ENCODE results near the gene SPTSSA.
"Not testable (repeated sequence)": the region's sequence is repeated elsewhere in the genome, so short reads cannot be mapped to it uniquely, and the experiment has no call there.

Gene SPTSSA

GRCh38 chr14:34433957-34434356 is 28.1 kb downstream of the SPTSSA start:
- in situ Hi-C loops (cut with MboI; ENCODE audit: low sequenced_read_pairs, unreplicated experiment), result no loop called here
- no peak for TF ChIP-seq CTCF (IDR thresholded peaks at IDR 0.05; ENCODE audit: borderline replicate concordance, control extremely low read depth, extremely low read depth, insufficient read depth, missing control alignments)
- DNase-seq (ENCODE audit: low spot score), result no peak

GRCh38 chr14:34428102-34428466 is 34.0 kb downstream of the SPTSSA start:
- in situ Hi-C loops (cut with MboI; ENCODE audit: low sequenced_read_pairs, unreplicated experiment); DNase-seq (ENCODE audit: low spot score): not testable (repeated sequence)

- no peak for DNase-seq (ENCODE audit: low spot score)
- TF ChIP-seq CTCF (IDR thresholded peaks at IDR 0.05; ENCODE audit: borderline replicate concordance, control extremely low read depth, extremely low read depth, insufficient read depth, missing control alignments), result no peak
- in situ Hi-C loops (cut with MboI; ENCODE audit: low sequenced_read_pairs, unreplicated experiment), result no loop called here
Measured at GRCh38 chr14:34426313-34427295, 35.4 kb downstream of the SPTSSA start.

- in situ Hi-C loops (cut with MboI; ENCODE audit: low sequenced_read_pairs, unreplicated experiment), result no loop called here
- no peak for DNase-seq (ENCODE audit: low spot score)
- TF ChIP-seq CTCF (IDR thresholded peaks at IDR 0.05; ENCODE audit: borderline replicate concordance, control extremely low read depth, extremely low read depth, insufficient read depth, missing control alignments), result no peak
Measured at GRCh38 chr14:34425095-34425851, 36.8 kb downstream of the SPTSSA start.

- TF ChIP-seq CTCF (IDR thresholded peaks at IDR 0.05; ENCODE audit: borderline replicate concordance, control extremely low read depth, extremely low read depth, insufficient read depth, missing control alignments), result no peak
- DNase-seq (ENCODE audit: low spot score), result no peak
- in situ Hi-C loops (cut with MboI; ENCODE audit: low sequenced_read_pairs, unreplicated experiment), result no loop called here
Measured at GRCh38 chr14:34424488-34424887, 37.6 kb downstream of the SPTSSA start.

GRCh38 chr14:34423445-34423844 is 38.6 kb downstream of the SPTSSA start:
- in situ Hi-C loops (cut with MboI; ENCODE audit: low sequenced_read_pairs, unreplicated experiment), result no loop called here
- no peak for DNase-seq (ENCODE audit: low spot score)
- no peak for TF ChIP-seq CTCF (IDR thresholded peaks at IDR 0.05; ENCODE audit: borderline replicate concordance, control extremely low read depth, extremely low read depth, insufficient read depth, missing control alignments)
